Muscle of arm (tissue), 12 donors: ENCODE data around the gene MXRA7. TPM values are rescaled to one million over a fixed set of nuclear protein-coding genes. Genes with fewer than 3 reads are reported as not detected.

Experiments
- DNase-seq: peaks from one replicate; pipeline ENCODE4 v3.0.0-alpha.2; 2013
- polyA plus RNA-seq, 12 donors: library from polyadenylated mRNA; unstranded; fragments of 120-200 nt; gene quantifications; one replicate each; pipeline ENCODE4 v1.2.1, GENCODE V29; 2013; ENCODE audit not compliant: insufficient read length in 12 of 12

The MXRA7 gene
- polyA plus RNA-seq, 12 donors: 85.9 to 203 (median 140) TPM; not detected in 1

- peak; percentile 70 for DNase-seq
Observed at GRCh38 chr17:76681222-76682137, 29.3 kb downstream of the MXRA7 start.

DNA sequence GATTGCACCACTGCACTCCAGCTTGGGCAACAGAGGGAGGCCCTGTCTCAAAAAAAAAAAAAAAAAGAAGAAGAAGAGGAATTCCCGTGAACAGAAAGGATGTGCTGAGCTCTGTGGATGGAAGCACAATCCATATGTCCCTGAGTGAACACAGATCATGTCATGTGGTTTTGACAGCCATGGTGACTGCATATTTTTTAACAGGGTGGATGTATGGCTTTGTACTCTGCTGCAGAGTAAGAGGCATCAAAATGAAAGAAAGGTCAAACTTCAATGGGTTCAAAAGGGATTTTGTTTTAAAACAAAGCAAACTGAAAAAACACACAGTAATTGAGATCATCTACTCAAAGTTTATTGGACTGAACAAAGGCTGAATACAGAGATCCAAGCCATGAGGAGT lies 31.5 kb downstream of the MXRA7 start:
- DNase-seq: no peak

DNA sequence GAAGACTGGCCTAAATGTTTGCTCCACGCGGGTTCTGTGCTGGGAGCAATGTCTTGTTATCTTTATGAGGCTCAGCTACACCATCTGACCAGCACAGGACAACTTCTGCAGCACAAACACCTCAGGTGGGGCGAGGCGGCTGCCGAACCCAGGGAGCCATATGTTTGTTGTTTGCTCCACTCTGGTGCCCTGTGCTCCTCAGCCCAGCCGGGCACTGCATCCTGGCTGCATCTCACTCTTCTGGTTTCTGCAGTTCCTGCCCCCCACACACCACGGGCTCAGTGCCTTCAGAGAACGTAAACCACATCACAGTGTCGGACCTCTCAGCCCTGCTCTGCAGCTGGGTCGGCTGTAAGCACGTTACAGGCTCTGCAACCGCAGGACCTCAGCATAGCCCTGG lies 32.4 kb downstream of the MXRA7 start:
- DNase-seq: no peak

GRCh38 chr17:76677406-76677805 lies 33.4 kb downstream of the MXRA7 start:
- no peak for DNase-seq

- DNase-seq: no peak
Observed at GRCh38 chr17:76676629-76677028, 34.1 kb downstream of the MXRA7 start.

DNA sequence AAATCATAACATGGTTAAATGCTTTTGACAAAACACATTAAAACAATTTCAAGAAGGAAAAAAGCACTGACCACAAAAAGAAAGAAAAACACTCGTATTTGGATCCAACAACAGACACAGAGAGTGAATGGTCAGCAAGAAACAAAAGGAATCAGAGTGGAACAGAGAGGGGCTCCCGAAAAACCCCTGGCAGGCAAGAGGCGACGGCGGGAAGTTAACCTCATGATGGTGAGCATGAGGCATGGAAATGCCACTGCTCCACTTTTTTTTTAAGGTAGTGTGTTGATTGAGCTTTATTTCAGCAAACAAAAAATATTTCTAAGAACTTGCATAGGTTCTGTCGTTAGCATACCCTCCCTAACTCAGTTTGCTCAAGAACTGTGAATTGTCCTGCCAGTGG lies 35.1 kb downstream of the MXRA7 start:
- DNase-seq: no peak

GRCh38 chr17:76674600-76674999 lies 36.2 kb downstream of the MXRA7 start:
- DNase-seq: no peak

- no peak for DNase-seq
Observed at GRCh38 chr17:76673729-76674128, 37.0 kb downstream of the MXRA7 start.

GRCh38 chr17:76672892-76673291 lies 37.9 kb downstream of the MXRA7 start:
- DNase-seq: no peak

- DNase-seq: no peak
Observed at GRCh38 chr17:76672270-76672851, 38.4 kb downstream of the MXRA7 start.

DNA sequence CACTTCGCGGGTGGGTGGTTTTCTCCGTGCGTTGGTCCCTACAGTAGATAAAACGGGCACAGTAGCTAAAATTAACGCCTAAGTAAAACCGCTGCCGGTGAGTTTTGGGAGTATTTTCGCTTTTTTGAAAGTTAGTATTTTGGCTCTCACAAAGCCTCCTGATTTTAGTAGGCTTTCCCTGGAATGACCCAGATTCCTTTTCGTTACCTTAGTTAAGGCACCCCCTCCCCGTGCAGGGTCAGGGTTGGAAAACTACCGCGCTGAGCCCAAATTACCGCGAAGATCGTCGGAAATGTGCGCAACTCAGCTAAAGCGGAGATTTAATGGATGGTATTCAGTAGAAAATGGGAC lies 38.9 kb downstream of the MXRA7 start:
- no peak for DNase-seq

DNA sequence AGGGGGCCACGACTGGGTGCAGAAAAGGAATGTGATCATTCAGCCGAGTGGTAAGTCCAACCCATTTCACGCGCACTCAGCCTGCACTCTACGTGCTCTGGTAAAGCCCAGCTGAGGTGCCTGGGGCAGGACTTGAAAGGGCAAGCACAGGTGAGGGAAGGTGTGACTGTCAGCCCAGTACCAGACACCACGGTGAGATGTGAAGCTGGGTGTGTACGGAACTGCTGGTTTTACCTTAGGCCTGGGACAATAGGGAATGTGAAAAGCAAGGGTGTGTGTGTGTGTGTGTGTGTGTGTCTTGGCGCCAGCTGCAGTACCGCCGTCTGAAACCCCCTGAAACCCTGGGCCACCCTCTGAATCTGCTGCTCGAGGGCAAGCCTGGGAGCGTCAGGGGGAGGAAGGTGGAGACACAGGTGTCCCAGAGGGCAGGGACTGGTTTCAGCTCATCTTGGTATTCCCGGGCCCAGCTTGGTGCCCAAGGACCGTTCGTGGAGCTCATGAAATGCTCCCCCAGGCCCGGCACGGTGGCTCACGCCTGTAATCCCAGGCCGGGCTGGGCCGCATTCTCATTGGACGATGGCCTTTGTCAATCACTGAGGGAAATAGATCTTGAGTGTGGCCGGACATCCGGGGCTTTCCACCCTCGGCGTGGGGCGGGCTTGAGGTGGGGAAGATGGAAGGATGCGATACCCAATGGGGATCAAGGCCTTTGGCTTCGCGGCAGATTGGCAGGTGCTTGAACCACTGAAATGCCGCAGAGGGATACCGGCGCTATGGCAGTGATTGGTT lies 39.4 kb downstream of the MXRA7 start:
- peak; percentile 100 for DNase-seq

DNA sequence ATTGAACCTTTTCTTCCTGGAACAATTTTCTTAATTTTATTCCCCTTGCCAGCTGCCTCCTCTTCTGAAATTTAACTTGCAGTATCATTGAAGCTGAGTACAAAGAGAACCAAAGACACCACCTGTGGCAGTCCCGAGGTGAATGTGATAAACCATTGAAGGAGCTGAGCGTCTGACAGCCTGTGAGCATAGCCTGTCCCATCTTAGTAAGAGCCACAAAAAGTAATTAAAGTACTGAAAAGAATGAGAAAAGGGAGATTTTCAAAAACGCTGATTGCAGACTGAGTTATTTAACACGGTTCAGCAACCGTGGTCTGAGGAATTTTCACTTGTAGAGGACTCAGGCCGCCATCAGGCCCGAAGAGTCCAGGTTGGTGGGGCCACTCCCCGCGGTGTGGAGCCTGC lies 40.0 kb downstream of the MXRA7 start:
- no peak for DNase-seq

DNA sequence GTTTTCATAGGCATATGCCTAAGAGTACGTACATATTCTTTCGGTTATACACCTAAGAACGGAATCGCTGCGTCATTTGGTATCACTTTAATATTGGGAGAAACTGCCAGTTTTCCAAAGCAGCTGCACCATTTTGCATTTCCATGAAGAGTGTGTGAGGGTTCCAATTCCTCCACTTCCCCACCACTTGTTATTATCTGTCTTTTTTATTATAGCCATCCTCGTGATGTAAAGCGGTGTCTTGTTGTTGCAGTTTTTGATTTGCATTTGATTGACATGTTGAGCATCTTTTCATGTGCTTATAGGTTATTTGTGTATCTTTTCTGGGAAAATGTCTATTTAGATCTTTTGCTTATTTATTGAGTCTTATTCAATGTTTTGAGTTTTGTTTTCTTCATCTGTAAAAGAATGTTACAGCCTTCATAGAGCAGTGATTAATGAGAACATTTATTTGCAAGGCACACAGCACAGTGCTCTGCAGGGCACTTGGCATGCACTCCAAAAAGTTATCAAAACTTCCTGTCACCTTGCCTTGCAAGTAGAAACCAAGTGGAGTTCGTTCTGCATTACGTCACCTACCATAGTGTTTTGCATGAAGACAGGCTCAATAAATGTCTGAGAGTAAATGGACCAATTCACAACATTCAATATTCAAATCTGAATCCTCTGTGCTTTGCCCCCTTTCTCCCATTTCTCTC lies 40.6 kb downstream of the MXRA7 start:
- DNase-seq: no peak

GRCh38 chr17:76667786-76668453 lies 42.8 kb downstream of the MXRA7 start:
- DNase-seq: no peak

GRCh38 chr17:76667491-76667755 lies 43.3 kb downstream of the MXRA7 start:
- DNase-seq: no peak

DNA sequence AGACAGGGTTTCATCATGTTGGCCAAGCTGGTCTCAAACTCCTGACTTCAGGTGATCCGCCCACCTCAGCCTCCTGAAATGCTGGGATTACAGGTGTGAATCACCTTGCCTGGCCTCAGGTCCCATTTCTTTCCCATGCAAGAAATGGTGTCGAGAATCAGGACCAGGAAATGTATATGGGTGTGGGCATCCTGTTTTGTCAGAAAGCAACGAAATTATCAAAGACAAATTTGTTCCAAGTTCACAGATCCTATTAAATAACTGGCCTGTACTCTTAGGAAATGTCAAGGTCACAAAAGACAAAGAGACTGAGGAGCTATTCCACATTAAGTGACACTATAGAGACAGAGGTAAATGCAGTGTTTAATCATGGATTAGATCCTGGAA lies 50.1 kb downstream of the MXRA7 start:
- no peak for DNase-seq

- no peak for DNase-seq
Observed at GRCh38 chr17:76659928-76660655, 50.7 kb downstream of the MXRA7 start.

GRCh38 chr17:76658242-76658662 lies 52.5 kb downstream of the MXRA7 start:
- no peak for DNase-seq

DNA sequence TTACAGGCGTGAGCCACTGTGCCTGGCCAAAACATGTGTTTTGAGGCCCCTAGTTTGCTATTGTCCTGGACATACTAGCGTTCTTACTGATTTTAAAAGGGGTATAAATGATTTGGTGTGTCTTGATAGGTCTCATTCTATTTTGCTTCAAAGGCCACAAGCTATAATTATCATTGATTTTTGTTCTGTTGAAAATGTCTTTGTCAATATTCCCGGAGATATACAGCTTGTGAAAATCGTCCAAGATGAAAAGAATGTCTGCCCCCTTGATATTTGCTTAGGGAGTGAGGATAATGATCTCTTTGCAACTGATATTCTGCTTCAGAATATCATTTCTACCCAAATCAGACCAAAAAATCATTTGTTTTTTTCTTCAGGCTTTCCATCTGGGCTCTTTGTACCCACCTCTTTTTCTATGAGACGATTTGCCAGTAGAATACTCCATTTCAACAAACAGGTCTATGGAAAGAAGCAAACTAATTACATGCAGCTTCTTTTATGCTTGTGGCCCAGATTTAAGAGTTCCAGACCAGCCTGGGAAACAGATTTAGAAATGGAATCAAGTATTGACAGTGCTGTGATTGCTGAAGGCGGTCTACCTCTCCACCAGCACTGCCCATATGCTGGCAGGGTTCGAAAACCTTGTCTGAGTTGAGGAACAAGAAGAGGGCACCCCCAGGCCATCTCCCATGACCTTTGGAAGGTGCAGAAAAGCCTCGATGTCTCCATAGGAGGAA lies 53.1 kb downstream of the MXRA7 start:
- no peak for DNase-seq
